Measurements from ENCODE around the gene PMPCA. TPM values are rescaled to one million over a fixed set of nuclear protein-coding genes. Genes with fewer than 3 reads are reported as not detected.

Gene PMPCA
- total and polyA plus RNA-seq, 2 of the 13 experiments (the other 11 are each of a cell fraction or from before 2014, with no cell fraction given): 70.2 to 88.4 TPM

GRCh38 chr9:136453326-136453725 lies 42.9 kb downstream of the PMPCA start (continued):
- TF ChIP-seq AKNA (CRISPR knock-in tag; IDR thresholded peaks at IDR 0.05; ENCODE audit: borderline replicate concordance): no peak
- TF ChIP-seq ZKSCAN1 (IDR thresholded peaks at IDR 0.05; ENCODE audit: low read length): no peak
- no peak for TF ChIP-seq FLYWCH1 (CRISPR knock-in tag; IDR thresholded peaks at IDR 0.05)
- TF ChIP-seq MTA3 (CRISPR knock-in tag; IDR thresholded peaks at IDR 0.05): no peak
- TF ChIP-seq ZFP37 (CRISPR knock-in tag; IDR thresholded peaks at IDR 0.05; ENCODE audit: borderline replicate concordance): no peak
- TF ChIP-seq POLR2AphosphoS5 (IDR thresholded peaks at IDR 0.05; ENCODE audit: low read depth, low read length): no peak
- TF ChIP-seq ZNF788 (CRISPR knock-in tag; IDR thresholded peaks at IDR 0.05; ENCODE audit: borderline replicate concordance): no peak
- TF ChIP-seq ZNF652 (CRISPR knock-in tag; IDR thresholded peaks at IDR 0.05; ENCODE audit: borderline replicate concordance, low read depth): no peak
- TF ChIP-seq ZSCAN25 (CRISPR knock-in tag; IDR thresholded peaks at IDR 0.05): no peak

All from HepG2 (cell line).